Loucy (cell line): Measurements from ENCODE around the gene CREG2.

Experiments used
- EZH2phosphoT487 ChIP-seq: fragments of 200-600 bp; IDR thresholded peaks from 2 replicates; pipeline ENCODE4 v1.6.1; 2018; ENCODE audit warnings: antibody characterized with exemption, mild to moderate bottlenecking, moderate library complexity, borderline replicate concordance
- TF ChIP-seq, protein P1 (sequence below): fragments of 200-600 bp; sonication (generic); conservative IDR thresholded peaks from 2 replicates; pipeline ENCODE4 v1.5.1; 2014; ENCODE audit warnings: mild to moderate bottlenecking, antibody characterized with exemption, low read length

DNA sequence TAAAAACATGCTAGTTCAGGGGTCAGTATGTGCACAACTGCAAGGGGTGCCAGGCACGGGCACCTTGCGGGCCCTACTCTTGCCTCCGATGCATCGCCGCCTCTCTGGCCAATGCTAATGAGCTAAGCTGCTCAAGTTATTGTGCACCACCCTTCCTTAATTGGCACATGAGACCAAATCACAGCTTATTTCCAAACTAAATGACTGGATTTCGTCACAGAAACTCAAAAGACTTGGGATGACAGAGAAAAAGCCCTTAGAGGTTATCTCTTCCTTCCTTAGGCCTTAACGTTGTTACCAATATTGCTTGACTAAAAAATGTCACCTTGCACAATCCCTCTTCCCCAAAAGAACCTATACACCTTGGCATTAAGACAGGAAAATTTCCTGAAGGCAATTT, 86.5 kb downstream of the CREG2 start:
- TF ChIP-seq, protein P1, sequence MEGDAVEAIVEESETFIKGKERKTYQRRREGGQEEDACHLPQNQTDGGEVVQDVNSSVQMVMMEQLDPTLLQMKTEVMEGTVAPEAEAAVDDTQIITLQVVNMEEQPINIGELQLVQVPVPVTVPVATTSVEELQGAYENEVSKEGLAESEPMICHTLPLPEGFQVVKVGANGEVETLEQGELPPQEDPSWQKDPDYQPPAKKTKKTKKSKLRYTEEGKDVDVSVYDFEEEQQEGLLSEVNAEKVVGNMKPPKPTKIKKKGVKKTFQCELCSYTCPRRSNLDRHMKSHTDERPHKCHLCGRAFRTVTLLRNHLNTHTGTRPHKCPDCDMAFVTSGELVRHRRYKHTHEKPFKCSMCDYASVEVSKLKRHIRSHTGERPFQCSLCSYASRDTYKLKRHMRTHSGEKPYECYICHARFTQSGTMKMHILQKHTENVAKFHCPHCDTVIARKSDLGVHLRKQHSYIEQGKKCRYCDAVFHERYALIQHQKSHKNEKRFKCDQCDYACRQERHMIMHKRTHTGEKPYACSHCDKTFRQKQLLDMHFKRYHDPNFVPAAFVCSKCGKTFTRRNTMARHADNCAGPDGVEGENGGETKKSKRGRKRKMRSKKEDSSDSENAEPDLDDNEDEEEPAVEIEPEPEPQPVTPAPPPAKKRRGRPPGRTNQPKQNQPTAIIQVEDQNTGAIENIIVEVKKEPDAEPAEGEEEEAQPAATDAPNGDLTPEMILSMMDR: no peak
- no peak for TF ChIP-seq EZH2phosphoT487
